ENCODE results near the gene RNF166. TPM values are rescaled to one million over a fixed set of nuclear protein-coding genes. Genes with fewer than 3 reads are reported as not detected.

Gene RNF166
- total RNA-seq, 1 experiment from 2014 or later, result 26.5 TPM

- H4K91ac ChIP-seq (ENCODE audit: insufficient read length, low read depth, low read length), result no peak overlapping the region
- no CpG with 5 or more reads among the region's 42 CpGs for WGBS (ENCODE audit: extremely low coverage, insufficient read length, low lambda C conversion rate)
- no peak overlapping the region for H3K4me2 ChIP-seq (ENCODE audit: insufficient read depth, insufficient read length, low read length)
- no peaks in the 10 kb centered on the region for H3K79me1 ChIP-seq (ENCODE audit: insufficient read depth, low read depth, low read length, poor library complexity, severe bottlenecking)
- H2BK20ac ChIP-seq (ENCODE audit: low read depth, low read length, poor library complexity, severe bottlenecking), result no peak overlapping the region
- H2AK5ac ChIP-seq (ENCODE audit: insufficient read length, low read length), result no peak overlapping the region
- H2BK12ac ChIP-seq (ENCODE audit: insufficient read length, low read depth, low read length), result no peak overlapping the region
- H3K9ac ChIP-seq (ENCODE audit: extremely low read depth, insufficient read length, low read length), result no peak overlapping the region
- H2BK5ac ChIP-seq (ENCODE audit: insufficient read length, low read length), result no peak overlapping the region
- H4K20me1 ChIP-seq (ENCODE audit: control insufficient read depth, insufficient read depth, insufficient read length), result no peaks in the 10 kb centered on the region
- H3K4me1 ChIP-seq (ENCODE audit: insufficient read depth, low read length), result no peaks in the 10 kb centered on the region
- no peaks in the 10 kb centered on the region for H3K23me2 ChIP-seq (ENCODE audit: insufficient read length, low read depth, low read length, poor library complexity, severe bottlenecking)
- no peaks in the 10 kb centered on the region for H3K27me3 ChIP-seq (ENCODE audit: insufficient read depth, low read length)
- no peaks in the 10 kb centered on the region for H3K9me3 Mint-ChIP-seq
- no peak overlapping the region for H4K5ac ChIP-seq (ENCODE audit: insufficient read length, low read depth, low read length)
- no peak for TF ChIP-seq CTCF (conservative IDR thresholded peaks at IDR 0.05)
- no peak overlapping the region for H3K23ac ChIP-seq (ENCODE audit: insufficient read length, low read depth, low read length)
- no peaks in the 10 kb centered on the region for H3K9me3 ChIP-seq (ENCODE audit: control insufficient read depth, low read depth, low read length)
- H3K27me3 Mint-ChIP-seq (ENCODE audit: low read depth), result no peaks in the 10 kb centered on the region
- H2BK120ac ChIP-seq (ENCODE audit: low read depth, low read length, poor library complexity, severe bottlenecking), result no peak overlapping the region
- no peak overlapping the region for H3K27ac ChIP-seq (ENCODE audit: insufficient read length, low read depth, low read length)
- H3K4me1 Mint-ChIP-seq, result peaks cover 0 to 6% of the 10 kb centered on the region in 2 experiments; a peak in 1 of 4 replicates
- DNase-seq, result no peak
- no peak overlapping the region for H2BK15ac ChIP-seq (ENCODE audit: low read depth, low read length)
- no peak overlapping the region for H3T11ph ChIP-seq (ENCODE audit: low read length)
- no peak overlapping the region for H3K18ac ChIP-seq (ENCODE audit: insufficient read length, low read depth, low read length)
- H3K4ac ChIP-seq (ENCODE audit: low read depth, low read length), result no peak overlapping the region
- H3K27ac Mint-ChIP-seq, result no peak overlapping the region
- no peaks in the 10 kb centered on the region for H3K79me2 ChIP-seq (ENCODE audit: insufficient read depth, low read length)
- no peak overlapping the region for H3K14ac ChIP-seq (ENCODE audit: insufficient read depth, low read length)
- no peak overlapping the region for H3K4me3 Mint-ChIP-seq
- H2AFZ ChIP-seq (ENCODE audit: low read length), result no peak overlapping the region
- no peak overlapping the region for H4K8ac ChIP-seq (replicated peaks; ENCODE audit: insufficient read length, low read depth, low read length)
- H3K36me3 Mint-ChIP-seq (ENCODE audit: insufficient read depth in 1 of 3, low read depth in 3 of 3), result peaks cover 4 to 32% (median 26%) of the 10 kb centered on the region in 3 experiments; a peak in 6 of 7 replicates
- no peak overlapping the region for H3K56ac ChIP-seq (ENCODE audit: insufficient read length, low read depth, low read length)
Measured at GRCh38 chr16:88714420-88715302, 8.5 kb upstream of the RNF166 start.

Data from H9 (cell line).